IPS-18a (cell line): ENCODE results near the gene NUP35.
"Not testable (repeated sequence)": the region's sequence is repeated elsewhere in the genome, so short reads cannot be mapped to it uniquely, and the experiment has no call there.

ENCODE experiments used
- H3K27ac ChIP-seq: one replicate; pipeline ENCODE4 v1.5.1; 2013; ENCODE audit warnings: low read length
- H3K27me3 ChIP-seq: one replicate; pipeline ENCODE4 v1.6.1; 2013; ENCODE audit warnings: mild to moderate bottlenecking, low read length; ENCODE audit not compliant: control insufficient read depth, insufficient read depth
- H3K36me3 ChIP-seq: one replicate; pipeline ENCODE4 v1.6.1; 2013; ENCODE audit warnings: low read depth, low read length; ENCODE audit not compliant: control insufficient read depth
- H3K4me1 ChIP-seq: one replicate; pipeline ENCODE4 v1.6.1; 2013; ENCODE audit warnings: low read depth, low read length; ENCODE audit not compliant: control insufficient read depth
- H3K4me3 ChIP-seq: one replicate; pipeline ENCODE4 v1.5.1; 2013; ENCODE audit warnings: low read length
- H3K9ac ChIP-seq: one replicate; pipeline ENCODE4 v1.6.1; 2013; ENCODE audit warnings: mild to moderate bottlenecking, low read length, moderate library complexity
- H3K9me3 ChIP-seq: one replicate; pipeline ENCODE4 v1.6.1; 2013; ENCODE audit warnings: low read depth, low read length; ENCODE audit not compliant: control insufficient read depth

Gene NUP35

DNA sequence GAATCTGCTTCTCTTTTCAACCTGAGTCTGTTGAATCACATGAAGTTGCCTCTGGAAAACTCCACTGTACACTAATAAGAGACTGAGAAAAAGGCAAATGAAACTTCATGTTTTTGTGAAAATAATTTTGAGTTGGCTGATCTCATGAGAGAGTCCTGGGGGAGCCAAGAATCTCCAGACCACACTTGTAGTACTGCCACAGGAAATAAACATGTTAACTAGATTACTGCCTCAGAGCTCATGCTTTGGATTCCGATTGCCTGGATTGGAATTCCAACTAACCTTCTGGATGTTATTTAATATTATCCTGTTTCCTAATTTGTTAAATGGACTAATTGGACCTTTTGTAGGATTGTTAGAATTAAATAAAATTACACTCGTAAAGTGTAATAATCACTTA lies 25.2 kb downstream of the NUP35 start:
- no peak overlapping the region for H3K9ac ChIP-seq
- peaks cover 30% of the 10 kb centered on the region for H3K36me3 ChIP-seq
- no peaks in the 10 kb centered on the region for H3K9me3 ChIP-seq
- H3K27me3 ChIP-seq, result no peaks in the 10 kb centered on the region
- H3K4me3 ChIP-seq, result no peak overlapping the region
- H3K27ac ChIP-seq, result no peak overlapping the region
- peaks cover 12% of the 10 kb centered on the region for H3K4me1 ChIP-seq

GRCh38 chr2:183152280-183152679 lies 28.0 kb downstream of the NUP35 start:
- H3K27ac ChIP-seq, H3K9me3 ChIP-seq, H3K9ac ChIP-seq, H3K27me3 ChIP-seq, H3K4me3 ChIP-seq: not testable (repeated sequence)
- Histone ChIP-seq H3K36me3 (peaks cover 28% of the 10 kb centered on the region), H3K4me1 (peaks cover 12% of the 10 kb centered on the region)

DNA sequence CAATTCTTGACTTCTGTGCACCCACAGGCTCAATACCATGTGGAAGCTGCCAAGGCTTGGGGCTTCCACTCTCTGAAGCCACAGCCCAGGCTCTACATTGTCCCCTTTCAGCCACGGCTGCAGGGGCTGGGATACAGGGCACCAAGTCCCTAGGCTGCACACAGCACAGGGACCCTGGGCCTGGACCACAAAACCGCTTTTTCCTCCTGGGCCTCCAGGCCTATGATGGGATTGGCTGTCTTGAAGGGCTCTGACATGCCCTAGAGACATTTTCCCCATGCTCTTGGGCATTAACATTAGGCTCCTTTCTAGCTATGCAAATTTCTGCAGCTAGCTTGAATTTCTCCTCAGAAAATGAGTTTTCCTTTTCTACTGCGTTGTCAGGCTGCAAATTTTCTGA lies 29.7 kb downstream of the NUP35 start:
- Histone ChIP-seq H3K27ac (no peak overlapping the region), H3K27me3 (no peaks in the 10 kb centered on the region), H3K4me1 (peaks cover 3% of the 10 kb centered on the region), H3K36me3 (peaks cover 44% of the 10 kb centered on the region), H3K9ac (no peak overlapping the region), H3K4me3 (no peak overlapping the region), H3K9me3 (no peaks in the 10 kb centered on the region)

- not testable (repeated sequence) for H3K27ac ChIP-seq, H3K27me3 ChIP-seq, H3K4me3 ChIP-seq, H3K9ac ChIP-seq, H3K9me3 ChIP-seq, H3K4me1 ChIP-seq
- peaks cover 52% of the 10 kb centered on the region for H3K36me3 ChIP-seq
Measured at GRCh38 chr2:183154772-183155171, 30.5 kb downstream of the NUP35 start.

GRCh38 chr2:183157131-183157530 lies 32.9 kb downstream of the NUP35 start:
- Histone ChIP-seq H3K9ac (no peak overlapping the region), H3K36me3 (peaks cover 60% of the 10 kb centered on the region)

GRCh38 chr2:183162362-183162761 lies 38.1 kb downstream of the NUP35 start:
- Histone ChIP-seq H3K36me3 (peaks cover 60% of the 10 kb centered on the region), H3K9ac (no peak overlapping the region)

More at GRCh38 chr2:183157131-183157530, 32.9 kb downstream of the NUP35 start:
- no peaks in the 10 kb centered on the region for H3K9me3 ChIP-seq
- H3K27me3 ChIP-seq, result no peaks in the 10 kb centered on the region
- no peak overlapping the region for H3K27ac ChIP-seq
- peaks cover 9% of the 10 kb centered on the region for H3K4me1 ChIP-seq
- no peak overlapping the region for H3K4me3 ChIP-seq

DNA sequence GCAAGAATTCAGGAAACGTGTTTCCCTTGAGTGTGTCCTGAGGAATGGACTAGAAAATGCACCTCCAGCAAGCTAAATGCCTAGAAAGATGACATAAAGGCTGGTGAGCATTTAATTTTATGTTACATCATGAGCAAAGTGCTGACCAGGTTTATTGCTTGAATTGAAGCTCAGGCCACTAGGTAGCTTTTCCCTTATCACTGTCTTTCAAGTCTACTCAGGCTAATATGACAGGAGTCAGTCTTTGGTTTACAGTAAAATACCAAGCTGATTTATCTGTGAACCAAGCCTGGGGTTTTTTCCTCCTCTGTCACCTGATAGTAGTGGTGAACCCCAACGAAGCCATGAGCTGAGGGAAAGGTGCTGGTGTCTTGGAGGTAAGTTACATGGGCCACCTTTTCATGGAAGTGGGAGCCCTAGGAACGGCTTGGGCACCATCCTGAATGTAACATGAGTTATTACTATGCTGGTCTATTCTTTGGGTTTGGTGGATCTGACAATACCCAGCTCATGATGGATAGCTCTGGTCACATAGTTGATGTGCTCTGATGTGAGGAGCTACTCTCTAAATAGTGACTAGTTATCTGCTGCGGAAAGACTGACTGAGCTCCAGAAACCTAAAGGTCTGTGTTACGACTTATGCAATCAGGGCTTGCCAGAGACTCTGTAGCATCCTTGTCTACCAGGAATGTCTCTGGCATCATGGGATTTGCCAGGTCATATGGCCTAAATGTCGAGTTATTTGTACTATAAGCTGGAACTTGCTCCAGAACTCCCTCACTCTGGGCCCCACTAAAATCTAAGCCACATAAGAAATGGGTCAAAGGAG lies 39.8 kb downstream of the NUP35 start:
- Histone ChIP-seq H3K4me3 (no peak overlapping the region), H3K9me3 (no peaks in the 10 kb centered on the region), H3K4me1 (peaks cover 8% of the 10 kb centered on the region), H3K36me3 (peaks cover 49% of the 10 kb centered on the region), H3K27me3 (no peaks in the 10 kb centered on the region), H3K9ac (no peak overlapping the region), H3K27ac (no peak overlapping the region)

More at GRCh38 chr2:183162362-183162761, 38.1 kb downstream of the NUP35 start:
- peaks cover 9% of the 10 kb centered on the region for H3K4me1 ChIP-seq
- H3K4me3 ChIP-seq, result no peak overlapping the region
- no peak overlapping the region for H3K27ac ChIP-seq
- H3K27me3 ChIP-seq, result no peaks in the 10 kb centered on the region
- no peaks in the 10 kb centered on the region for H3K9me3 ChIP-seq

DNA sequence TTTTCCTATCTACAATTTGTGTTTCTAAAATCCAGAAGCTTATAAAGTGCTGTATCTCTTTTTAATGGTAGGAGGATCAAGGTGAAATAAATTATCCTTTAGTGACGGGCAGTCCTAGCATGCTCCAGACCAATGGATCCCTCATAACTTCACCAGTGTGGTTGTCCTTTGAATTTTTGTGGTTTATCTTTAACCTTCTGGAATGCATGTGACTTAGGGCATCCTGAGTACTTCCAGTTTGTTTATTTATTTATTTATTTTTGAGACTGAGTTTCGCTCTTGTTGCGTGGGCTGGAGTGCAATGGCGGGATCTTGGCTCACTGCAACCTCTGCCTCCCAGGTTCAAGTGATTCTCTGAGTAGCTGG lies 40.4 kb downstream of the NUP35 start:
- H3K4me3 ChIP-seq, result no peak overlapping the region
- peaks cover 43% of the 10 kb centered on the region for H3K36me3 ChIP-seq
- no peak overlapping the region for H3K27ac ChIP-seq
- H3K9ac ChIP-seq, result no peak overlapping the region
- peaks cover 6% of the 10 kb centered on the region for H3K4me1 ChIP-seq
- no peaks in the 10 kb centered on the region for H3K9me3 ChIP-seq
- H3K27me3 ChIP-seq, result no peaks in the 10 kb centered on the region

DNA sequence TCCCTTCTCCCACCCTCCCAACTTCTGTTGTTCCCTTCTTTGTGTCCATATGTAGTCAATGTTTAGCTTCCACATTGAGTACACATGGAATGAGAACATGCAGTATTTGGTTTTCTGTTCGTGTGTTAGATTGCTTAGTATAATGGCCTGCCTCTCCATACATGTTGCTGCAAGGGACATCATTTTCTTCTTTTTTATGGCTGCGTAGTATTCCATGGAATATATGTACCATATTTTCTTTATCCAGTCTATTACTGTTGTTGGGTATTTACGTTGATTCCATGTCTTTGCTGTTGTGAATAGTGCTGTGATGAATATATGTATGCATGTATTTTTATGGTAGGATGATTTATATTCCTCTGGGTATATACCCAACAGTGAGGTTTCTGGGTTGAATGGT lies 42.0 kb downstream of the NUP35 start:
- Histone ChIP-seq H3K9ac (no peak overlapping the region), H3K27me3 (no peaks in the 10 kb centered on the region), H3K27ac (no peak overlapping the region), H3K36me3 (peaks cover 33% of the 10 kb centered on the region), H3K9me3 (no peaks in the 10 kb centered on the region), H3K4me1 (no peaks in the 10 kb centered on the region), H3K4me3 (no peak overlapping the region)

DNA sequence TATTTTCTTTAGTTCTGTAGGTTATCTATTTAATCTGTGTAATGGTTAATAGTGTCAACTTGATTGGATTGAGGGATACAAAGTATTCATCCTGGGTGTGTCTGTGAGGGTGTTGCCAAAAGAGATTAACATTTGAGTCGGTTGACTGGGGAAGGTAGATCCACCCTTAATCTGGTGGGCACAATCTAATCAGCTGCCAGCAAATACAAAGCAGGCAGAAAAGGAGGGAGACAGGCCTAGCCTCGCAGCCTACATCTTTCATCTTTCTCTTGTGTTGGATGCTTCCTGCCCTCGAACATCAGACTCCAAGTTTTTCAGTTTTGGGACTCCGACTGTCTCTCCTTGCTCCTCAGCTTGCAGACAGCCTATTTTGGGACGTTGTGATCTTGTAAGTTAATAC lies 42.7 kb downstream of the NUP35 start:
- H3K36me3 ChIP-seq, result peaks cover 25% of the 10 kb centered on the region
- not testable (repeated sequence) for H3K9ac ChIP-seq, H3K27me3 ChIP-seq, H3K9me3 ChIP-seq, H3K27ac ChIP-seq, H3K4me1 ChIP-seq, H3K4me3 ChIP-seq

- Histone ChIP-seq H3K36me3 (peaks cover 4% of the 10 kb centered on the region), H3K27me3 (no peaks in the 10 kb centered on the region), H3K9ac (no peak overlapping the region)
Measured at GRCh38 chr2:183172220-183172887, 48.1 kb downstream of the NUP35 start.

DNA sequence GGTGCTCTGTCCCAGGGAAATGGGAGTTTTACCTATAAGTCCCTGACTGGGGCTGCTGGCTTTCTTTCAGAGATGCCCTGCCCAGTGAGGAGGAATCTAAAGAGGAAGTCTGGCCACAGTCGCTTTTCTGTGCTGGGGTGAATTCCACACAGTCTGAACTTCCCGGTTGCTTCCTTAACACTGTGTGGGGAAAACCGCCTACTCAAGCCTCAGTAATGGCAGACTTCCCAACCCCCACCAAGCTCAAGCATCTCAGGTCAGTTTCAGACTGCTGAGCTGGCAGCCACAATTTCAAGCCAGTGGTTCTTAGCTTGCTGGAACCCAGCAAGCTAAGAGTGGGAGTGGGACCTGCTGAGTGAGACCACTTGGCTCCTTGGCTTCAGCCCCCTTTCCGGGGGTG lies 54.9 kb downstream of the NUP35 start:
- H3K27ac ChIP-seq, result no peak overlapping the region
- peaks cover 7% of the 10 kb centered on the region for H3K9me3 ChIP-seq
- peaks cover 26% of the 10 kb centered on the region for H3K36me3 ChIP-seq
- no peak overlapping the region for H3K4me3 ChIP-seq
- no peaks in the 10 kb centered on the region for H3K4me1 ChIP-seq
- H3K9ac ChIP-seq, result no peak overlapping the region
- no peaks in the 10 kb centered on the region for H3K27me3 ChIP-seq

More at GRCh38 chr2:183172220-183172887, 48.1 kb downstream of the NUP35 start:
- no peaks in the 10 kb centered on the region for H3K4me1 ChIP-seq
- no peak overlapping the region for H3K27ac ChIP-seq
- no peaks in the 10 kb centered on the region for H3K9me3 ChIP-seq
- H3K4me3 ChIP-seq, result no peak overlapping the region
